HepG2 (cell line): ENCODE results near the gene UNC5CL. TPM values are rescaled to one million over a fixed set of nuclear protein-coding genes. Genes with fewer than 3 reads are reported as not detected.

Experiments used
- CBX5 ChIP-seq: sonication (generic); formaldehyde crosslinking; IDR thresholded peaks from 2 replicates; pipeline ENCODE4 v1.4.0; 2020; ENCODE audit warnings: missing genetic modification reagents, borderline replicate concordance
- CHD4 ChIP-seq: fragments of 200-600 bp; sonication (generic); IDR thresholded peaks from 2 replicates; pipeline ENCODE4 v1.7.0; 2017; ENCODE audit warnings: mild to moderate bottlenecking, low read length, borderline replicate concordance
- GABPB1 ChIP-seq: IDR thresholded peaks from 2 replicates; pipeline ENCODE4 v1.6.1; 2016; ENCODE audit warnings: mild to moderate bottlenecking, missing genetic modification reagents, moderate library complexity, missing compliant biosample characterization
- GATAD1 ChIP-seq: IDR thresholded peaks from 2 replicates; pipeline ENCODE4 v1.6.1; 2016; ENCODE audit warnings: missing genetic modification reagents, missing compliant biosample characterization
- PHF20 ChIP-seq: sonication (generic); formaldehyde crosslinking; IDR thresholded peaks from 2 replicates; pipeline ENCODE4 v1.5.0; 2020; ENCODE audit warnings: mild to moderate bottlenecking, missing genetic modification reagents
- RXRA ChIP-seq: sonication (generic); formaldehyde crosslinking; IDR thresholded peaks from 2 replicates; pipeline ENCODE4 v1.5.1; 2020; ENCODE audit warnings: missing genetic modification reagents
- SIN3A ChIP-seq: IDR thresholded peaks from 2 replicates; pipeline ENCODE4 v1.6.1; 2011; ENCODE audit warnings: low read depth, mild to moderate bottlenecking, control low read depth, low read length, borderline replicate concordance
- SP1 ChIP-seq, 2 experiments: fragments of 450-650 bp in 1 of 2; sonication (generic) in 1 of 2; formaldehyde crosslinking in 1 of 2; IDR thresholded peaks; 2 replicates each; pipeline versions ENCODE4 v1.4.0 to v1.6.1; 2016 to 2020; ENCODE audit warnings: missing genetic modification reagents in 1 of 2
- TOPORS ChIP-seq: sonication (generic); formaldehyde crosslinking; IDR thresholded peaks from 2 replicates; pipeline ENCODE4 v1.8.0; 2023; ENCODE audit warnings: mild to moderate bottlenecking, missing genetic modification reagents
- U2AF1 ChIP-seq: fragments of 200-400 bp; formaldehyde crosslinking; optimal IDR thresholded peaks from 2 replicates; pipeline ENCODE3; 2017; ENCODE audit warnings: mild to moderate bottlenecking, low read depth, low read length
- YEATS4 ChIP-seq: sonication (generic); formaldehyde crosslinking; IDR thresholded peaks from 2 replicates; pipeline ENCODE4 v1.4.0; 2020; ENCODE audit warnings: missing genetic modification reagents, borderline replicate concordance
- ZNF10 ChIP-seq: sonication (generic); formaldehyde crosslinking; IDR thresholded peaks from 2 replicates; pipeline ENCODE4 v1.4.0; 2020; ENCODE audit warnings: mild to moderate bottlenecking, low read depth, missing genetic modification reagents, borderline replicate concordance
- ZNF234 ChIP-seq: sonication (generic); formaldehyde crosslinking; conservative IDR thresholded peaks from 2 replicates; pipeline ENCODE4 v1.5.1; 2020; ENCODE audit warnings: mild to moderate bottlenecking, missing genetic modification reagents
- ZNF430 ChIP-seq: sonication (generic); formaldehyde crosslinking; IDR thresholded peaks from 2 replicates; pipeline ENCODE4 v1.9.0; 2021; ENCODE audit warnings: mild to moderate bottlenecking, missing genetic modification reagents
- polyA plus RNA-seq, 8 experiments: library from polyadenylated mRNA; depleted of rRNA in 3 of 8; stranded (reverse) in 7 of 8; unstranded in 1 of 8; fragments of >200 nt; fragmentation: Illumina TruSeq in 4 of 8; extraction: Trizol in 4 of 8; gene quantifications; 2 replicates each; pipeline versions ENCODE4 v1.2.1 to v1.2.3, GENCODE V29; 2011 to 2016; ENCODE audit warnings: low read depth in 4 of 8, missing spikeins in 1 of 8, mixed read lengths in 1 of 8; ENCODE audit not compliant: insufficient read depth in 1 of 8
- total RNA-seq, 5 experiments: library from RNA; depleted of rRNA; stranded (reverse); fragments of >200 nt; fragmentation: Illumina TruSeq; extraction: Trizol; gene quantifications; 2 replicates each; pipeline ENCODE4 v1.2.3, GENCODE V29; 2016; ENCODE audit warnings: low read depth in 1 of 5
- TF ChIP-seq, protein P1 (sequence below): sonication (generic); formaldehyde crosslinking; IDR thresholded peaks from 2 replicates; pipeline ENCODE4 v1.8.0; 2022; ENCODE audit warnings: mild to moderate bottlenecking, missing genetic modification reagents, borderline replicate concordance
- TF ChIP-seq, protein P2 (sequence below), 2 experiments: sonication (generic) in 1 of 2; formaldehyde crosslinking in 1 of 2; IDR thresholded peaks; 2 replicates each; pipeline versions ENCODE4 v1.4.0 to v1.6.1; 2018 to 2020; ENCODE audit warnings: missing genetic modification reagents in 2 of 2, borderline replicate concordance in 1 of 2, low read depth in 1 of 2, mild to moderate bottlenecking in 1 of 2, missing biosample characterization in 1 of 2
- TF ChIP-seq, protein P3 (sequence below): sonication (generic); formaldehyde crosslinking; IDR thresholded peaks from 2 replicates; pipeline ENCODE4 v1.4.0; 2020; ENCODE audit warnings: missing genetic modification reagents
- TF ChIP-seq, protein P4 (sequence below): fragments of 450-650 bp; IDR thresholded peaks from 2 replicates; pipeline ENCODE4 v1.6.1; 2016
- TF ChIP-seq, protein P5 (sequence below): sonication (generic); formaldehyde crosslinking; IDR thresholded peaks from 2 replicates; pipeline ENCODE4 v1.8.0; 2022; ENCODE audit warnings: missing genetic modification reagents, low read depth, mild to moderate bottlenecking, borderline replicate concordance

UNC5CL gene
- total and polyA plus RNA-seq, 2 of the 13 experiments (the other 11 are each of a cell fraction or from before 2014, with no cell fraction given) = 2.4 to 2.5 TPM

DNA sequence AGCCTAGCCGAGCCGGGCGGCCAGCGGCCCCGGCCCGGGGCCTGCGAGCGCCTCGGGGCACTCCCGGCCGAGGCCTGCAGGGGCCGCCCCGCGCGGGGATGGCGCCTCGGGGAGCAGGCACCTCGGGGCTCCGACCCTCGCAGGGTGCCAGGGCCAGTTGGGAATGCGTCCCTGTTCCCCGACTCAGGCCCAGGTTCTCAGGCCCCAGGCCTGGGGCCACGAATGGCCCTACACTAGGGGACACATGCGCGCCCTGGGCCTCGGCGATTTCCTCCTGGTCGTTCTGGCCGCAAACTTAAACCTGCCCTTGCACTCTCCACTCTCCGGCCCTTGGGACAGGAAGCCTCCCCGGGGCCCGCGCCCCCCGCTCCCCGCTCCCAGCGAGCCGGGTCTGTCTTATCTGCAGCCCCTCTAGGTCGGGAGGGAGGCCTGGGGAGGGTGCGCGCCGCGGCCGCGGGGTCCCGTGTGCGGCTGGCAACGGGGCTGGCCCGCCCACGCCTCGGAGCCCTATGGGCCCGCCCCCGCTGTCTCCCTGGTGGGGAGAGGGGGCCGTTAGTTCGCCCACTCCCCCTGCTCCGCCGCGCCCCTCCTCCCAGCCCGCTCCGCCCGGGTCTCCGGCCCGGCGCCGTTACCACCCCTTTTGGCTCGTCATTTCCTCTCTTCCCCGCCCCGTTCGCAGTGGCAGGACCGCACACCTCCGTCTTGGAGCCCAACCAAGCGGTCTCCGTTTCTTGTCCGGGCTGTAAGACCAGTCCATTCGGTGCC, 34.4 kb upstream of the UNC5CL start (continued):
- TF ChIP-seq, protein P1, sequence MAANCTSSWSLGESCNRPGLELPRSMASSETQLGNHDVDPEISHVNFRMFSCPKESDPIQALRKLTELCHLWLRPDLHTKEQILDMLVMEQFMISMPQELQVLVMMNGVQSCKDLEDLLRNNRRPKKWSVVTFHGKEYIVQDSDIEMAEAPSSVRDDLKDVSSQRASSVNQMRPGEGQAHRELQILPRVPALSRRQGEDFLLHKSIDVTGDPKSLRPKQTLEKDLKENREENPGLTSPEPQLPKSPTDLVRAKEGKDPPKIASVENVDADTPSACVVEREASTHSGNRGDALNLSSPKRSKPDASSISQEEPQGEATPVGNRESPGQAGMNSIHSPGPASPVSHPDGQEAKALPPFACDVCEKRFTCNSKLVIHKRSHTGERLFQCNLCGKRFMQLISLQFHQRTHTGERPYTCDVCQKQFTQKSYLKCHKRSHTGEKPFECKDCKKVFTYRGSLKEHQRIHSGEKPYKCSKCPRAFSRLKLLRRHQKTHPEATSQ (CRISPR knock-in tag) = no peak
- TF ChIP-seq CHD4 (no peak), TOPORS (CRISPR knock-in tag) (peak; percentile 43; the same call in 1 of the 2 replicates), ZNF10 (CRISPR knock-in tag) (no peak), ZNF234 (CRISPR knock-in tag) (no peak), PHF20 (CRISPR knock-in tag) (0 out of 2 replicates have a peak, but pooled peaks have one; percentile 25), SP1 (IDR thresholded peaks at IDR 0.05) (no peak), SP1 (CRISPR knock-in tag; IDR thresholded peaks at IDR 0.05) (peak; percentile 75; the same call in 1 of the 2 replicates), GATAD1 (CRISPR knock-in tag) (no peak; the same call in 1 of the 2 replicates), GABPB1 (CRISPR knock-in tag) (peak; percentile 92), YEATS4 (CRISPR knock-in tag) (peak; percentile 82), RXRA (CRISPR knock-in tag) (no peak; the same call in 1 of the 2 replicates), U2AF1 (no peak), CBX5 (CRISPR knock-in tag) (no peak; the same call in 1 of the 2 replicates), SIN3A (peak; percentile 78; the same call in 1 of the 2 replicates), ZNF430 (CRISPR knock-in tag) (peak; percentile 89; the same call in 1 of the 2 replicates)
- TF ChIP-seq, protein P2, sequence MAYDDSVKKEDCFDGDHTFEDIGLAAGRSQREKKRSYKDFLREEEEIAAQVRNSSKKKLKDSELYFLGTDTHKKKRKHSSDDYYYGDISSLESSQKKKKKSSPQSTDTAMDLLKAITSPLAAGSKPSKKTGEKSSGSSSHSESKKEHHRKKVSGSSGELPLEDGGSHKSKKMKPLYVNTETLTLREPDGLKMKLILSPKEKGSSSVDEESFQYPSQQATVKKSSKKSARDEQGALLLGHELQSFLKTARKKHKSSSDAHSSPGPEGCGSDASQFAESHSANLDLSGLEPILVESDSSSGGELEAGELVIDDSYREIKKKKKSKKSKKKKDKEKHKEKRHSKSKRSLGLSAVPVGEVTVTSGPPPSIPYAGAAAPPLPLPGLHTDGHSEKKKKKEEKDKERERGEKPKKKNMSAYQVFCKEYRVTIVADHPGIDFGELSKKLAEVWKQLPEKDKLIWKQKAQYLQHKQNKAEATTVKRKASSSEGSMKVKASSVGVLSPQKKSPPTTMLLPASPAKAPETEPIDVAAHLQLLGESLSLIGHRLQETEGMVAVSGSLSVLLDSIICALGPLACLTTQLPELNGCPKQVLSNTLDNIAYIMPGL (CRISPR knock-in tag; IDR thresholded peaks at IDR 0.05; ENCODE audit: borderline replicate concordance in 1 of 2, low read depth in 1 of 2) = peak; percentile 29 to 84; a peak in 3 of 4 replicates
- TF ChIP-seq, protein P3, sequence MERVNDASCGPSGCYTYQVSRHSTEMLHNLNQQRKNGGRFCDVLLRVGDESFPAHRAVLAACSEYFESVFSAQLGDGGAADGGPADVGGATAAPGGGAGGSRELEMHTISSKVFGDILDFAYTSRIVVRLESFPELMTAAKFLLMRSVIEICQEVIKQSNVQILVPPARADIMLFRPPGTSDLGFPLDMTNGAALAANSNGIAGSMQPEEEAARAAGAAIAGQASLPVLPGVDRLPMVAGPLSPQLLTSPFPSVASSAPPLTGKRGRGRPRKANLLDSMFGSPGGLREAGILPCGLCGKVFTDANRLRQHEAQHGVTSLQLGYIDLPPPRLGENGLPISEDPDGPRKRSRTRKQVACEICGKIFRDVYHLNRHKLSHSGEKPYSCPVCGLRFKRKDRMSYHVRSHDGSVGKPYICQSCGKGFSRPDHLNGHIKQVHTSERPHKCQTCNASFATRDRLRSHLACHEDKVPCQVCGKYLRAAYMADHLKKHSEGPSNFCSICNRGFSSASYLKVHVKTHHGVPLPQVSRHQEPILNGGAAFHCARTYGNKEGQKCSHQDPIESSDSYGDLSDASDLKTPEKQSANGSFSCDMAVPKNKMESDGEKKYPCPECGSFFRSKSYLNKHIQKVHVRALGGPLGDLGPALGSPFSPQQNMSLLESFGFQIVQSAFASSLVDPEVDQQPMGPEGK (CRISPR knock-in tag) = peak; percentile 98
- TF ChIP-seq, protein P4, sequence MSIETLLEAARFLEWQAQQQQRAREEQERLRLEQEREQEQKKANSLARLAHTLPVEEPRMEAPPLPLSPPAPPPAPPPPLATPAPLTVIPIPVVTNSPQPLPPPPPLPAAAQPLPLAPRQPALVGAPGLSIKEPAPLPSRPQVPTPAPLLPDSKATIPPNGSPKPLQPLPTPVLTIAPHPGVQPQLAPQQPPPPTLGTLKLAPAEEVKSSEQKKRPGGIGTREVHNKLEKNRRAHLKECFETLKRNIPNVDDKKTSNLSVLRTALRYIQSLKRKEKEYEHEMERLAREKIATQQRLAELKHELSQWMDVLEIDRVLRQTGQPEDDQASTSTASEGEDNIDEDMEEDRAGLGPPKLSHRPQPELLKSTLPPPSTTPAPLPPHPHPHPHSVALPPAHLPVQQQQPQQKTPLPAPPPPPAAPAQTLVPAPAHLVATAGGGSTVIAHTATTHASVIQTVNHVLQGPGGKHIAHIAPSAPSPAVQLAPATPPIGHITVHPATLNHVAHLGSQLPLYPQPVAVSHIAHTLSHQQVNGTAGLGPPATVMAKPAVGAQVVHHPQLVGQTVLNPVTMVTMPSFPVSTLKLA = no peak
- TF ChIP-seq, protein P5, sequence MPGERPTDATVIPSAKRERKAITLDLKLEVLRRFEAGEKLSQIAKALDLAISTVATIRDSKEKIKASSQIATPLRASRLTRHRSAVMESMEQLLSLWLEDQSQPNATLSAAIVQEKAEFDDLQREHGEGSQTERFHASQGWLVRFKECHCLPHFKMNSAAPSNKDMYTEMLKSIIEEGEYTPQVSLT (CRISPR knock-in tag) = no peak
